Ovary (tissue), 3 donors: ENCODE measurements around the gene CCDC167.

Source experiments
- POLR2A ChIP-seq: fragments of 450-650 bp; IDR thresholded peaks from one replicate; pipeline ENCODE4 v1.6.1; 2017; ENCODE audit warnings: antibody characterized with exemption, mild to moderate bottlenecking, moderate library complexity
- TF ChIP-seq, protein P1 (sequence below), 3 donors: fragments of 450-650 bp in 2 of 3; fragments of 200-600 bp in 1 of 3; IDR thresholded peaks; one replicate each; pipeline versions ENCODE4 v1.5.1 to v1.8.0; 2016 to 2022; ENCODE audit warnings: antibody characterized with exemption in 3 of 3, mild to moderate bottlenecking in 1 of 3
- donor health status: DM: no; HTN: no; CAD: no.

DNA sequence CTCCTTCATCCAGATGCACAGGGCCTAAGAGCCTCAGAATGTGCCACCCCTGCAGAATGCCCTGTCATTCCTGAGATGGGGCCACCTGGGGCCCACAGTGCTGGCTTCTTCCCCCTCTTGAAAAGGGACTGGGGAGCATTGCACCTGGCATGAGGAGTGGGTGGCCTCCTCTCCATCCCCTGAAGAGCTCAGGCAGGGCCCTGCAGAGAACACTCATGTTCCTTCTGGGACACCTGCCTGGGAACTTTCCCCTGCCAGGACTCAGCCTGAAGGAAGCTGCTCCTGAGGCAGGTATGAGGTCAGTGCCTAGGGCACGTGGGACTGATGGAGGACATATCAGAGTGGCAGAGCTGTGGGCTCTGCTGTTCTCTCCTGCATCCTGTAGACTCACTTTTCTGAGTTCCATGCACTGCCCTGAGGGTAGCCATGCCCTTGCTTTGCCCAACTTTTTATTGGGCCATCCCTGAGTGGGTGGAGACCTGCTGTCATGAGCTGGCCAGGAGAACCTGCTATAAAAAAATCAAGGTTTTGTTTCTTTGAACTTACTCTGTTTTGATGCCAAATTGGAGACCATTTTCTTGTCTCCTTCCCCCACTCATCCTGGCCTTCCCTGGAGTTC lies 19.5 kb downstream of the CCDC167 start:
- TF ChIP-seq, protein P1, sequence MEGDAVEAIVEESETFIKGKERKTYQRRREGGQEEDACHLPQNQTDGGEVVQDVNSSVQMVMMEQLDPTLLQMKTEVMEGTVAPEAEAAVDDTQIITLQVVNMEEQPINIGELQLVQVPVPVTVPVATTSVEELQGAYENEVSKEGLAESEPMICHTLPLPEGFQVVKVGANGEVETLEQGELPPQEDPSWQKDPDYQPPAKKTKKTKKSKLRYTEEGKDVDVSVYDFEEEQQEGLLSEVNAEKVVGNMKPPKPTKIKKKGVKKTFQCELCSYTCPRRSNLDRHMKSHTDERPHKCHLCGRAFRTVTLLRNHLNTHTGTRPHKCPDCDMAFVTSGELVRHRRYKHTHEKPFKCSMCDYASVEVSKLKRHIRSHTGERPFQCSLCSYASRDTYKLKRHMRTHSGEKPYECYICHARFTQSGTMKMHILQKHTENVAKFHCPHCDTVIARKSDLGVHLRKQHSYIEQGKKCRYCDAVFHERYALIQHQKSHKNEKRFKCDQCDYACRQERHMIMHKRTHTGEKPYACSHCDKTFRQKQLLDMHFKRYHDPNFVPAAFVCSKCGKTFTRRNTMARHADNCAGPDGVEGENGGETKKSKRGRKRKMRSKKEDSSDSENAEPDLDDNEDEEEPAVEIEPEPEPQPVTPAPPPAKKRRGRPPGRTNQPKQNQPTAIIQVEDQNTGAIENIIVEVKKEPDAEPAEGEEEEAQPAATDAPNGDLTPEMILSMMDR (IDR thresholded peaks at IDR 0.05), result no peak
- no peak for TF ChIP-seq POLR2A
